H9 (cell line): ENCODE results near the gene ADIRF. TPM values are rescaled to one million over a fixed set of nuclear protein-coding genes. Genes with fewer than 3 reads are reported as not detected.
"Not testable (repeated sequence)": the region's sequence is repeated elsewhere in the genome, so short reads cannot be mapped to it uniquely, and the experiment has no call there.

ENCODE experiments used
- DNase-seq: peaks from one replicate; pipeline ENCODE4 v3.0.0-alpha.2; 2017
- H2AFZ ChIP-seq: one replicate; pipeline ENCODE4 v1.6.1; 2013; ENCODE audit warnings: mild to moderate bottlenecking, low read length, control low read depth, moderate library complexity
- H2AK5ac ChIP-seq: 2 replicates; pipeline ENCODE4 v1.6.1; 2013; ENCODE audit warnings: low read length, control low read depth, mixed read lengths; ENCODE audit not compliant: insufficient read length
- H2BK120ac ChIP-seq: one replicate; pipeline ENCODE4 v1.6.1; 2013; ENCODE audit warnings: low read depth, mild to moderate bottlenecking, low read length, control low read depth, inconsistent platforms; ENCODE audit not compliant: poor library complexity, severe bottlenecking
- H2BK12ac ChIP-seq: 2 replicates; pipeline ENCODE4 v1.6.1; 2013; ENCODE audit warnings: low read length, control low read depth, mixed read lengths, low read depth; ENCODE audit not compliant: insufficient read length
- H2BK15ac ChIP-seq: 2 replicates; pipeline ENCODE4 v1.6.1; 2013; ENCODE audit warnings: low read depth, low read length, control low read depth
- H2BK20ac ChIP-seq: one replicate; pipeline ENCODE4 v1.6.1; 2013; ENCODE audit warnings: low read depth, mild to moderate bottlenecking, low read length, control low read depth, inconsistent platforms; ENCODE audit not compliant: poor library complexity, severe bottlenecking
- H2BK5ac ChIP-seq: 2 replicates; pipeline ENCODE4 v1.6.1; 2013; ENCODE audit warnings: low read length, control low read depth, mixed read lengths; ENCODE audit not compliant: insufficient read length
- H3K14ac ChIP-seq: 2 replicates; pipeline ENCODE4 v1.6.1; 2013; ENCODE audit warnings: low read length, control low read depth; ENCODE audit not compliant: insufficient read depth
- H3K18ac ChIP-seq: 2 replicates; pipeline ENCODE4 v1.6.1; 2013; ENCODE audit warnings: low read depth, mild to moderate bottlenecking, mixed read lengths, low read length, control low read depth; ENCODE audit not compliant: insufficient read length
- H3K23ac ChIP-seq: 2 replicates; pipeline ENCODE4 v1.6.1; 2013; ENCODE audit warnings: low read length, control low read depth, mixed read lengths, low read depth; ENCODE audit not compliant: insufficient read length
- H3K23me2 ChIP-seq: 2 replicates; pipeline ENCODE4 v1.6.1; 2013; ENCODE audit warnings: low read depth, mild to moderate bottlenecking, mixed read lengths, low read length, control low read depth; ENCODE audit not compliant: insufficient read length, poor library complexity, severe bottlenecking
- H3K27ac ChIP-seq: 2 replicates; pipeline ENCODE4 v1.5.1; 2013; ENCODE audit warnings: low read length, control low read depth, mixed read lengths, low read depth; ENCODE audit not compliant: insufficient read length
- H3K27me3 ChIP-seq: 2 replicates; pipeline ENCODE4 v1.6.1; 2013; ENCODE audit warnings: low read length, control low read depth, inconsistent platforms; ENCODE audit not compliant: insufficient read depth
- H3K4ac ChIP-seq: 2 replicates; pipeline ENCODE4 v1.6.1; 2013; ENCODE audit warnings: low read depth, mild to moderate bottlenecking, control low read depth, inconsistent platforms, low read length, moderate library complexity
- H3K4me1 ChIP-seq: 2 replicates; pipeline ENCODE4 v1.6.1; 2013; ENCODE audit warnings: low read length, control low read depth, inconsistent platforms; ENCODE audit not compliant: insufficient read depth
- H3K4me2 ChIP-seq: 2 replicates; pipeline ENCODE4 v1.6.1; 2013; ENCODE audit warnings: low read length, control low read depth, mixed read lengths; ENCODE audit not compliant: insufficient read length, insufficient read depth
- H3K56ac ChIP-seq: 2 replicates; pipeline ENCODE4 v1.6.1; 2013; ENCODE audit warnings: low read depth, mild to moderate bottlenecking, mixed read lengths, low read length, control low read depth; ENCODE audit not compliant: insufficient read length
- H3K79me1 ChIP-seq: 2 replicates; pipeline ENCODE4 v1.6.1; 2013; ENCODE audit warnings: low read depth, mild to moderate bottlenecking, moderate library complexity, low read length, control low read depth, inconsistent platforms; ENCODE audit not compliant: insufficient read depth, poor library complexity, severe bottlenecking
- H3K79me2 ChIP-seq: 2 replicates; pipeline ENCODE4 v1.6.1; 2013; ENCODE audit warnings: low read length, control low read depth, inconsistent platforms; ENCODE audit not compliant: insufficient read depth
- H3K9ac ChIP-seq: 2 replicates; pipeline ENCODE4 v1.6.1; 2013; ENCODE audit warnings: low read length, control low read depth, mixed read lengths; ENCODE audit not compliant: insufficient read length; ENCODE audit errors: extremely low read depth
- H3K9me3 ChIP-seq: one replicate; pipeline ENCODE4 v1.6.1; 2013; ENCODE audit warnings: low read depth, low read length, inconsistent platforms; ENCODE audit not compliant: control insufficient read depth
- H3T11ph ChIP-seq: one replicate; pipeline ENCODE4 v1.6.1; 2013; ENCODE audit warnings: mild to moderate bottlenecking, low read length, control low read depth, inconsistent platforms
- H4K20me1 ChIP-seq: one replicate; pipeline ENCODE4 v1.6.1; 2013; ENCODE audit not compliant: control insufficient read depth, insufficient read length, insufficient read depth
- H4K5ac ChIP-seq: 2 replicates; pipeline ENCODE4 v1.6.1; 2013; ENCODE audit warnings: low read depth, mild to moderate bottlenecking, mixed read lengths, low read length, control low read depth; ENCODE audit not compliant: insufficient read length
- H4K8ac ChIP-seq: replicated peaks from 2 replicates; pipeline ENCODE4 v1.6.1; 2013; ENCODE audit warnings: low read length, control low read depth, mixed read lengths, low read depth; ENCODE audit not compliant: insufficient read length
- H4K91ac ChIP-seq: 2 replicates; pipeline ENCODE4 v1.6.1; 2013; ENCODE audit warnings: low read depth, mild to moderate bottlenecking, moderate library complexity, mixed read lengths, low read length, control low read depth; ENCODE audit not compliant: insufficient read length
- H3K27ac Mint-ChIP-seq, 3 experiments: 2 replicates in 2 of 3; 3 replicates in 1 of 3; pipeline ENCODE4 v1.8.0; 2020 to 2021; ENCODE audit warnings: mixed read lengths in 3 of 3, mild to moderate bottlenecking in 1 of 3, moderate library complexity in 1 of 3
- H3K27me3 Mint-ChIP-seq: 2 replicates; pipeline ENCODE4 v1.8.0; 2021; ENCODE audit warnings: low read depth, mild to moderate bottlenecking, moderate library complexity, mixed read lengths
- H3K36me3 Mint-ChIP-seq, 3 experiments: 2 replicates in 2 of 3; 3 replicates in 1 of 3; pipeline ENCODE4 v1.8.0; 2020 to 2021; ENCODE audit warnings: low read depth in 3 of 3, mixed read lengths in 3 of 3; ENCODE audit not compliant: insufficient read depth in 1 of 3
- H3K4me1 Mint-ChIP-seq, 2 experiments: 2 replicates each; pipeline ENCODE4 v1.8.0; 2020; ENCODE audit warnings: mixed read lengths in 2 of 2
- H3K4me3 Mint-ChIP-seq, 2 experiments: 2 replicates in 1 of 2; 3 replicates in 1 of 2; pipeline ENCODE4 v1.8.0; 2020 to 2021; ENCODE audit warnings: mild to moderate bottlenecking in 2 of 2, mixed read lengths in 2 of 2, moderate library complexity in 1 of 2
- H3K9me3 Mint-ChIP-seq, 2 experiments: 2 replicates in 1 of 2; 3 replicates in 1 of 2; pipeline ENCODE4 v1.8.0; 2020; ENCODE audit warnings: mild to moderate bottlenecking in 2 of 2, mixed read lengths in 2 of 2, moderate library complexity in 1 of 2
- CTCF ChIP-seq: fragments of 200-600 bp; sonication (generic); conservative IDR thresholded peaks from 3 replicates; pipeline ENCODE4 v1.8.0; 2021; ENCODE audit warnings: antibody characterized with exemption, mild to moderate bottlenecking
- WGBS: extraction: QIAGEN DNeasy Blood & Tissue Kit; methylation state at CpG from one replicate; pipeline ENCODE4 v1.1.7; 2013; ENCODE audit warnings: missing lambda C conversion rate, low lambda C conversion rate, mixed read lengths; ENCODE audit not compliant: insufficient read length; ENCODE audit errors: extremely low coverage; 5-methylcytosine and 5-hydroxymethylcytosine counted together
- total RNA-seq: library from RNA; stranded (reverse); gene quantifications from 2 replicates; pipeline ENCODE4 v1.2.1, GENCODE V29; 2021

Gene ADIRF
- total RNA-seq, 1 experiment from 2014 or later, result not detected

- no peak overlapping the region for H3K23ac ChIP-seq
- Mint-ChIP-seq H3K27ac (no peak overlapping the region), H3K4me1 (peaks cover 40 to 42% of the 10 kb centered on the region in 2 experiments), H3K9me3 (peaks cover 22 to 32% of the 10 kb centered on the region in 2 experiments), H3K36me3 (peaks cover 16 to 29% (median 20%) of the 10 kb centered on the region in 3 experiments), H3K4me3 (peak overlapping the region in 1 of 2 experiments; percentile 41; a peak in 1 of 5 replicates), H3K27me3 (peaks cover 4% of the 10 kb centered on the region)
- H2BK20ac ChIP-seq, result no peak overlapping the region
- H3T11ph ChIP-seq, result no peak overlapping the region
- H3K4me2 ChIP-seq, result no peak overlapping the region
- no peak overlapping the region for H3K18ac ChIP-seq
- no peak overlapping the region for H2BK12ac ChIP-seq
- no CpG with 5 or more reads among the region's 7 CpGs for WGBS
- H3K4me1 ChIP-seq, result peaks cover 15% of the 10 kb centered on the region; the same call in 1 of the 2 replicates
- H2AK5ac ChIP-seq, result no peak overlapping the region
- H2BK5ac ChIP-seq, result no peak overlapping the region
- no peak overlapping the region for H2BK120ac ChIP-seq
- no peak for TF ChIP-seq CTCF
- H3K27ac ChIP-seq, result no peak overlapping the region
- no peaks in the 10 kb centered on the region for H4K20me1 ChIP-seq
- no peak overlapping the region for H3K14ac ChIP-seq
- no peak overlapping the region for H3K56ac ChIP-seq
- no peak overlapping the region for H2BK15ac ChIP-seq
- no peak overlapping the region for H3K9ac ChIP-seq
- no peaks in the 10 kb centered on the region for H3K79me1 ChIP-seq
- H4K5ac ChIP-seq, result no peak overlapping the region
- H3K27me3 ChIP-seq, result no peaks in the 10 kb centered on the region
- peaks cover 6% of the 10 kb centered on the region for H3K9me3 ChIP-seq
- no peak overlapping the region for H2AFZ ChIP-seq
- no peak overlapping the region for H4K91ac ChIP-seq
- DNase-seq, result no peak
- no peaks in the 10 kb centered on the region for H3K79me2 ChIP-seq
- H3K4ac ChIP-seq, result no peak overlapping the region
- no peaks in the 10 kb centered on the region for H3K23me2 ChIP-seq
- no peak overlapping the region for H4K8ac ChIP-seq
Observed at GRCh38 chr10:86952106-86952505, 16.2 kb upstream of the ADIRF start.

GRCh38 chr10:86952697-86953096 is 15.6 kb upstream of the ADIRF start:
- not testable (repeated sequence) for H2BK120ac ChIP-seq, H3K79me2 ChIP-seq, H3K23ac ChIP-seq, H4K20me1 ChIP-seq, H3K4ac ChIP-seq, H4K8ac ChIP-seq, DNase-seq, H3T11ph ChIP-seq, H3K4me2 ChIP-seq, H3K18ac ChIP-seq, H3K27ac ChIP-seq, H3K9me3 ChIP-seq, H2BK12ac ChIP-seq, H2AFZ ChIP-seq, H2BK5ac ChIP-seq, H2BK20ac ChIP-seq, H3K9ac ChIP-seq, H2BK15ac ChIP-seq, H3K4me3 Mint-ChIP-seq, H3K79me1 ChIP-seq, H3K23me2 ChIP-seq, H3K14ac ChIP-seq, H4K5ac ChIP-seq, H2AK5ac ChIP-seq, H3K56ac ChIP-seq, H3K27me3 Mint-ChIP-seq, H3K27ac Mint-ChIP-seq, H3K27me3 ChIP-seq, H4K91ac ChIP-seq
- Mint-ChIP-seq H3K9me3 (peaks cover 22 to 32% of the 10 kb centered on the region in 2 experiments), H3K36me3 (peaks cover 16 to 29% (median 20%) of the 10 kb centered on the region in 3 experiments), H3K4me1 (peaks cover 38 to 43% of the 10 kb centered on the region in 2 experiments)
- H3K4me1 ChIP-seq, result peaks cover 15% of the 10 kb centered on the region; the same call in 1 of the 2 replicates
- no CpG with 5 or more reads among the region's 10 CpGs for WGBS
